ENCODE results near the gene STX8.

Gene STX8

GRCh38 chr17:9236286-9237052 lies 339.2 kb downstream of the STX8 start:
- no peak for DNase-seq

GRCh38 chr17:9235346-9235745 lies 340.3 kb downstream of the STX8 start:
- no peak for DNase-seq

DNA sequence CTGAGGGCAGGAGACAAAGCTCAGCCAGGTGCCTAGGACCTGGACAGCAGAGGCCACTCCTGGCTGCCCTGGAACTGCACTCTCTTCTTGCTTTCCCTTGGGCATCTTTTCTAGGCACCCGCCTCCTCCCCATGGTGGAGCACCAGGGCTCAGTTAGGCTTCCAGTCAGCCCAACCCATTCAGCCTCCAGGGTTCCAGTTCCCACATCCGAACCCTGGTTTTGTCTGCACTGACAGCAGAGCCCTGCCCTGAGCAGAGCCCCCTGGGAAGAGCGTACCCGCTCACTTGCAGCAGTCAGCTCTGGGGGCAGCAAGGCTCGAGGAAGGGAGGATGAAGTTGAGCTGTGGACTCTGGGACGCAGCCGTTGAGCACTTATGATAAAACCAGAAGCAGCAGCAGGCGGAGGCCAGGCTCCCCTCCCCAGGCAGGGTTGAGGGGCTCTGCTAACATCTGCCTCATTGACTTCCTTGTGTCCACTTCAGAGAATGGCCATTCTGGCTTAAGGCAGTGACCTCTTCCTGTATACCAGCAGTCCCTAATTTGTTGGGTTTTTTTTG lies 341.2 kb downstream of the STX8 start:
- no peak for DNase-seq

GRCh38 chr17:9233761-9234160 lies 341.9 kb downstream of the STX8 start:
- DNase-seq, result no peak

GRCh38 chr17:9233271-9233599 lies 342.4 kb downstream of the STX8 start:
- no peak for DNase-seq

DNA sequence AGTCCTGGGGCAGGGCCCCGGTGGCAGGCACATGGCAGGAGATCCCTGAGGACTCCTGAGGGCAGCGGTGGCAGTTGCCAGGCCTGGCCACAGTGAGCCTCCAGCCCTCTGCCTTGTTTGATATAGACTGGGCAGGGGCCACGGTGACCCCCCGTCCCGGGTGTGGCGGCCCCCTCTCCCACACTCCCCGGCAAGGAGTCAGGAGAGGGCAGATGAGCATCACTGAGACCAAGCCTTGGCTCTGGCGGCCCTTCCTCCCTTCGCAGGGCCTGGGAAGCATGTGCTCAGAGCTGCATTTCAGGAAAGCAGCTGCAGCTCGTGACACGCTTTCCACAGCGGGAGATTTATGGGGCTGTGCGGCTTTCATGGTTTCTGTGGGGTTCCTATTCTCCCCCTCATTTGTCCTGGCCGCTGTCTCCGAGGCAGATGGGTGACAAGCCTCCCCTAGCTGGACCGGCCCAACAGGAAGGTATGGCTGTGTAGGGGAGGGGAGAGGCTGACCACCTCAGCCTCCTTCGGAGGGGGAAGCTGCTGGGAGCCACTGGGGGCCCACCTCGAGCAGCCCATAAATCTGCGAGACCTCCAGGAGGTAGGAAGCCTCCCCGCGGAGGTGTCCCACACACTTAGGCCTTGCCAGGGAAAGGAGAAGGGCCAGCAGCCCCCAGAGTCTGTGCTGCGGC lies 342.9 kb downstream of the STX8 start:
- no peak for DNase-seq

DNA sequence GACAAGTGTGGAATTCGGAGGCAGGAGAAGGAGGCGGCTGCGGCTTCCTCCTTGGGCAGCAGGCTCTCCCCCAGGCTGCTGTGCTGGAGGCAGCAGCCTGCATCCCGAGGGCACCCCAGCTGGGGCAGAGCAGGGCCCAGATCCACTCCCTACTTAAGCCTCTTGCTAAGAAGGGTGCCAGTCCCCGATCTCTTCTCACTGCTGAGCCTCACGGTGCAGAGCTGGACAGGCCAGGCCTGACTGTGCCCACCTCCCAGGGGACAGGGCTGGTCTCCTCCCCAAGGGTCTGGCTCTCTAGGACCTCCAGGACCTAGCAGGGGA lies 343.5 kb downstream of the STX8 start:
- DNase-seq, result no peak

DNA sequence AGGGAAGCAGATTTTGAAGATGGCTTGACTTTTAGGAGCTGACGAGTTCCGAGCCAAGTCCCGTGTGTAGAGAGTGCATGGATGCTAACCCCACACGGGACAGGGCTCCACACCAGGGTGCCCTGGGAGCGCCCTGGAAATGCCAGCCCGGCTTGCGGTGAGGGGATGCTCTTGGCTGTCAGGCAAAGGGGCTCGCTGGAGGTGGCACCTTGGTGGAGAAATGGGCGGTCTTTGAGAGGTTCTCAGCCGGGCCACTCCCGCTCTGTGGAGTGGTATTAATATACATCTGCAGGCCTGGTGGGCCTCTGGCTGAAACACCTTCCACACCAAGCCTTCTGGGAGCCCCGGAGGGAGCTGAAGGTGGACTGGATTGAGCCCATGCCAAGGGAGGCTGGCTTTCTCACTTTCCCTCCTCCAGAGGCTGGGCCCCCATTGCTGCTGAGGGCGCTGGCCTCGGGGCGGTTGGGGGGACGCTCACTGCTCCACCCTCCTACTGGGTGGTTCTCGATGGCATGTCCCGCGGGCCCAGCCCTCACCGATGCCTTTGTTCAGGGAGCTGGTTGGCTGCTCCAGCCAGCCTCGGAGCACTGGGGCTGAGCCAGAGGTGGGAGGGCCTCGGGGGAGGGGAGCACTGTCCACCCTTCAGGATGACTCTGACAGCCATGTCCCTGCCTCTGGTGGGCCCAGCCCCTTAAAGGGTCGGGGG lies 344.0 kb downstream of the STX8 start:
- DNase-seq, result no peak

GRCh38 chr17:9230861-9231260 lies 344.8 kb downstream of the STX8 start:
- DNase-seq, result no peak

DNA sequence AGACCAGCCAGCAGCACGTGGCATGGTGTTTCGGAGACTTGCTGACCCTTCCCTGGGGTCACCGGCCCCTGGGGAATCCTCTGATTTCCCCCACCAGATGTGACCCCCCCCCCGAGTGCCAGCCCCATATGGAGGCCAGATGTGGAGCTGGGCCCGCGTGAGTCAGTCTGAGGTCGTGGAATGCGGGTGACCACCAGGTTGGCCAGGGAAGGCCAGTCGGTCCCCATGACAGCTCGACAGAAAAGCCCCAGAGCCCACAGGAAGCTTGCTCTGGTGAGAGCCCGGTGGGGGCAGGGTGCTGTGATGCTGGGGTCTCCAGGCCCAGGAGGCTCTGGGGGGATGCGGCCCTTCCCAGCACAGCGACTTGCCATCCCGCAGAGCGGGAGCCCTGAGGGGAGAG lies 345.3 kb downstream of the STX8 start:
- no peak for DNase-seq

DNA sequence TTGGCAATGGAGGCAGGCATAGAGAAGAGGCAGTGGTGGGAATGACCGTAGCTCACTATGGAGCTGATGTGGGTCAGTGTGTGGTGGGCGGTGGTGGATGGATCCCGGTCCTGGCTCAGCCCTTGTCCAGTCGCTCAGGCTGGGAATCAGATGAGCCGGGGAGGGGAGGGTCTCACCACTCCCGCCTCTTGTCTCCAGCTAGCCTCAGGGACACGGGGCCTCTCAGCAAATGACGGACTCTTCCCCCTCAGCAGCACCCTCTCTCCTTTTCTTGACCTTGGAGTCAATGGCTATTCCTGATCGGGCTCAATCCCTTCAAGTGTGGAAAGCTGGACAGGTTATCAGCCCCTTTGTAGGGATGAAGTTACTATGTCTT lies 345.8 kb downstream of the STX8 start:
- no peak for DNase-seq

- DNase-seq, result no peak
These were observed 346.3 kb downstream of the STX8 start for GRCh38 chr17:9229160-9229825.

DNA sequence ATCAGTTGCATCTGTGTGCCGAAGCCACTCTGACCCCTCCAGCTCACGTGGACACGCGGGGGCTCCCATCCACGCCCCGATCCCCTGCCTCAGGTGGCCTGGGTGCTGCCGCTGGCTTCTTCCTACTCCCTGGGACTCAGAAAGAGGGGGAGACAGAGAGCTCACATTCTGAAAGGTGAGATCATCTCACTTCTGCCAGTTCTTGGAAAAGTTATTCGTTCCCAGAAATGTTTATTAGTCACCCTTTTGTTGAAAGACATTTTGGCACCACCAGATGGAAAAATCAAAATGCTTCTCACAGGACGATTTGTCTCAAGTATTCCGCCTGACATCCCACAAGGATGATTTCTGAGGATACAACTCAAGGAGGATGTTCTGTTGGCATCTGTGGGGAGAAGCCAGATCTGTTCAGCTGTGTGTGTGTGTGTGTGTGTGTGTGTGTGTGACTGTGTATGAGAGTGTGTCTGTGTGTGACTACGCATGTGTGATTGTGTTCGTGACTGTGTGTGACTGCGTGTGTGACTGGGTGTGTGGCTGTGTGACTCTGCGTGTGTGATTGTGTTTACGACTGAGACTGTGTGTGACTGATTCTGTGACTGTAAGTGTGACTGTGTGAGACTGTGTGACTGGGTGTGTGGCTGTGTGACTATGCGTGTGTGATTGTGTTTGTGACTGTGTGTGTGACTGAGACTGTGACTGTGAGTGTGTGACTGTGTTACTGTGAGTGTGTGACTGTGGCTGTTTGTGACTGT lies 347.0 kb downstream of the STX8 start:
- DNase-seq, result no peak

DNA sequence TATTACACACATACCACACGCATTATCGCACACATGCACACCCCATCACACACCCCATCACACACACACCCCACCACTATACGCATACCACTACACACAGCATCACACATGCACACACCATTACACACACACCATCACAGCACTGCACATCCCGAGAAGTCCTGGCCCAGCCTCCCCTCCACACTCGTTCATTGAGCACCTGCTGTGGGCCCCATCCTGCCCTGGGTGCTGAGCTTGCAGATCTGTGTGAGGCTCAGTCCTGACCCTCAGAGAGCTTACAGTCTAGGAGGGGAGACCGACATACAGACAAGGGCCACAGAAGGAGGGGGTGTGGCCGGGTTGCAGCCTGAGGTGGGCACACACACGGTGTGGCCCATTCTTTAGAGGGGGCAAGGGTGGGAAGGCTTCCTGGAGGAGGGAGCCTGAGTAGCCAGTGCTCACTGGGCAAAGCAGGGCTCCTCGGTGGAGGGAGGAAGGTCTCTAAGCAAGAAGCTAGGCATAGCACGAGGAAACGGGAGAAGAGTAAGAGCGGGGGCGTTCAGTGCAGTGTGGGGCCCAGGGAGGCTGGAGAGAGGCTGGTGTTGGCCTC lies 347.7 kb downstream of the STX8 start:
- DNase-seq, result no peak

- DNase-seq, result no peak
These were observed 348.9 kb downstream of the STX8 start for GRCh38 chr17:9226794-9227135.

- no peak for DNase-seq
These were observed 349.4 kb downstream of the STX8 start for GRCh38 chr17:9226130-9226793.

GRCh38 chr17:9225305-9226101 lies 350.1 kb downstream of the STX8 start:
- no peak for DNase-seq

DNA sequence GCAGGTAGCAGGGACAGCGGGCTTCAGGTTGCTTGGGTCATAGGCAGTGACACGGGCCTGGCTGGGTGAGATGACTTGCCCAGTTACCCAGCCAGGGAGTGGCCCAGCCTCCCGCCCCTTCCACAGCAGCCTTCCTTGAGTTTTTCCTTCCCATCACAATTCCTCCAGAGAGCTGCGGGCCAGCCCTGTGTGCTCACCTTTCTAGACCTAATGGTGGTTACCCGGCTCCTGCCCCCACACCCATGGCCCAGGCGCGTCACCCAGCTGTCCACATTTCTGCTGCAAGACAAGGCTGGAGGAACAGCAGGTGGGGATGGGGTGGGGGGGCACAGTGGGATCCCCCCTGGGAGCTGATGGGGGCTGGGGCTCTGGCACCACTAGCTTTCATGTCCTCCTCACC lies 351.1 kb downstream of the STX8 start:
- no peak for DNase-seq

GRCh38 chr17:9223531-9223930 lies 352.1 kb downstream of the STX8 start:
- no peak for DNase-seq

GRCh38 chr17:9221922-9222180 lies 353.8 kb downstream of the STX8 start:
- DNase-seq, result no peak

- DNase-seq, result no peak
These were observed 354.3 kb downstream of the STX8 start for GRCh38 chr17:9221147-9221921.

Data from NCI-H2081 (cell line).